ENCODE measurements around the gene CDKAL1.

DNA sequence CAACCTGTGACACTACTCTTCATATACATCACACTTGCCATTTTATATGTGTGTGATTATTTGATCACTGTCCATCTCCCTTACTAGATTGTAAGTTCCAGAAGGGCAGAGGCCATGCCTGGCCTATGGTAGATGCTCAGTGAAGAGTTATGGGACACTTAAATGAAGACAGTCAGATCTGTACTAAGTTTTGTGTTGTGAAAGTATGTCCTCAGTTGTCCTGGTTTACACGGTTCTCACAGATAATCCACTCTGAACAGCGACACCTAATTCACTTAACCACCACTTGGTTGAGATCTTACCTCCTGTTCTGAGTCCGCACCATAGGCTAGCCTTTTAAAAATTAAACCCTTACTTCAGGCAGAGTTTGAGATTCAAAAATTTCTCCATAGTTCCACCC lies 625.2 kb downstream of the CDKAL1 start:
- TF ChIP-seq, protein P1, sequence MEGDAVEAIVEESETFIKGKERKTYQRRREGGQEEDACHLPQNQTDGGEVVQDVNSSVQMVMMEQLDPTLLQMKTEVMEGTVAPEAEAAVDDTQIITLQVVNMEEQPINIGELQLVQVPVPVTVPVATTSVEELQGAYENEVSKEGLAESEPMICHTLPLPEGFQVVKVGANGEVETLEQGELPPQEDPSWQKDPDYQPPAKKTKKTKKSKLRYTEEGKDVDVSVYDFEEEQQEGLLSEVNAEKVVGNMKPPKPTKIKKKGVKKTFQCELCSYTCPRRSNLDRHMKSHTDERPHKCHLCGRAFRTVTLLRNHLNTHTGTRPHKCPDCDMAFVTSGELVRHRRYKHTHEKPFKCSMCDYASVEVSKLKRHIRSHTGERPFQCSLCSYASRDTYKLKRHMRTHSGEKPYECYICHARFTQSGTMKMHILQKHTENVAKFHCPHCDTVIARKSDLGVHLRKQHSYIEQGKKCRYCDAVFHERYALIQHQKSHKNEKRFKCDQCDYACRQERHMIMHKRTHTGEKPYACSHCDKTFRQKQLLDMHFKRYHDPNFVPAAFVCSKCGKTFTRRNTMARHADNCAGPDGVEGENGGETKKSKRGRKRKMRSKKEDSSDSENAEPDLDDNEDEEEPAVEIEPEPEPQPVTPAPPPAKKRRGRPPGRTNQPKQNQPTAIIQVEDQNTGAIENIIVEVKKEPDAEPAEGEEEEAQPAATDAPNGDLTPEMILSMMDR (IDR thresholded peaks at IDR 0.05; ENCODE audit: low read depth, low read length, missing input control) = no peak
- TF ChIP-seq GABPA (IDR thresholded peaks at IDR 0.05 in 1 of 2, conservative IDR thresholded peaks at IDR 0.05 in 1 of 2) (no peak), HNF4A (conservative IDR thresholded peaks at IDR 0.05) (no peak), RAD21 (IDR thresholded peaks at IDR 0.05) (no peak)
- TF ChIP-seq, protein P2, sequence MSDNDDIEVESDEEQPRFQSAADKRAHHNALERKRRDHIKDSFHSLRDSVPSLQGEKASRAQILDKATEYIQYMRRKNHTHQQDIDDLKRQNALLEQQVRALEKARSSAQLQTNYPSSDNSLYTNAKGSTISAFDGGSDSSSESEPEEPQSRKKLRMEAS (IDR thresholded peaks at IDR 0.05) = no peak
- TF ChIP-seq, protein P3, sequence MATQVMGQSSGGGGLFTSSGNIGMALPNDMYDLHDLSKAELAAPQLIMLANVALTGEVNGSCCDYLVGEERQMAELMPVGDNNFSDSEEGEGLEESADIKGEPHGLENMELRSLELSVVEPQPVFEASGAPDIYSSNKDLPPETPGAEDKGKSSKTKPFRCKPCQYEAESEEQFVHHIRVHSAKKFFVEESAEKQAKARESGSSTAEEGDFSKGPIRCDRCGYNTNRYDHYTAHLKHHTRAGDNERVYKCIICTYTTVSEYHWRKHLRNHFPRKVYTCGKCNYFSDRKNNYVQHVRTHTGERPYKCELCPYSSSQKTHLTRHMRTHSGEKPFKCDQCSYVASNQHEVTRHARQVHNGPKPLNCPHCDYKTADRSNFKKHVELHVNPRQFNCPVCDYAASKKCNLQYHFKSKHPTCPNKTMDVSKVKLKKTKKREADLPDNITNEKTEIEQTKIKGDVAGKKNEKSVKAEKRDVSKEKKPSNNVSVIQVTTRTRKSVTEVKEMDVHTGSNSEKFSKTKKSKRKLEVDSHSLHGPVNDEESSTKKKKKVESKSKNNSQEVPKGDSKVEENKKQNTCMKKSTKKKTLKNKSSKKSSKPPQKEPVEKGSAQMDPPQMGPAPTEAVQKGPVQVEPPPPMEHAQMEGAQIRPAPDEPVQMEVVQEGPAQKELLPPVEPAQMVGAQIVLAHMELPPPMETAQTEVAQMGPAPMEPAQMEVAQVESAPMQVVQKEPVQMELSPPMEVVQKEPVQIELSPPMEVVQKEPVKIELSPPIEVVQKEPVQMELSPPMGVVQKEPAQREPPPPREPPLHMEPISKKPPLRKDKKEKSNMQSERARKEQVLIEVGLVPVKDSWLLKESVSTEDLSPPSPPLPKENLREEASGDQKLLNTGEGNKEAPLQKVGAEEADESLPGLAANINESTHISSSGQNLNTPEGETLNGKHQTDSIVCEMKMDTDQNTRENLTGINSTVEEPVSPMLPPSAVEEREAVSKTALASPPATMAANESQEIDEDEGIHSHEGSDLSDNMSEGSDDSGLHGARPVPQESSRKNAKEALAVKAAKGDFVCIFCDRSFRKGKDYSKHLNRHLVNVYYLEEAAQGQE (IDR thresholded peaks at IDR 0.05) = no peak

Data from liver (tissue), 3 donors.